ENCODE data around the gene FBXO47.
A peak's percentile ranks its signal among the peaks of the same experiment; 100 is the strongest.
"Not testable (repeated sequence)": the region's sequence is repeated elsewhere in the genome, so short reads cannot be mapped to it uniquely, and the experiment has no call there.

The FBXO47 gene

GRCh38 chr17:38920374-38921291 is 46.6 kb downstream of the FBXO47 start:
- no peak for DNase-seq

- no peak for DNase-seq
Observed at GRCh38 chr17:38919316-38920078, 47.7 kb downstream of the FBXO47 start.

- no peak for DNase-seq
Observed at GRCh38 chr17:38918916-38919315, 48.3 kb downstream of the FBXO47 start.

- no peak for DNase-seq
Observed at GRCh38 chr17:38918129-38918913, 48.9 kb downstream of the FBXO47 start.

GRCh38 chr17:38917259-38917658 is 49.9 kb downstream of the FBXO47 start:
- no peak for DNase-seq

GRCh38 chr17:38916771-38917170 is 50.4 kb downstream of the FBXO47 start:
- DNase-seq = no peak

GRCh38 chr17:38915639-38915995 is 51.6 kb downstream of the FBXO47 start:
- no peak for DNase-seq

- DNase-seq = no peak
Observed at GRCh38 chr17:38914741-38915638, 52.2 kb downstream of the FBXO47 start.

- no peak for DNase-seq
Observed at GRCh38 chr17:38912221-38912813, 54.9 kb downstream of the FBXO47 start.

GRCh38 chr17:38911731-38912081 is 55.5 kb downstream of the FBXO47 start:
- DNase-seq = not testable (repeated sequence)

- no peak for DNase-seq
Observed at GRCh38 chr17:38911081-38911730, 56.0 kb downstream of the FBXO47 start.

- no peak for DNase-seq
Observed at GRCh38 chr17:38910325-38910724, 56.9 kb downstream of the FBXO47 start.

- DNase-seq = no peak
Observed at GRCh38 chr17:38908676-38909181, 58.5 kb downstream of the FBXO47 start.

- DNase-seq = no peak
Observed at GRCh38 chr17:38907930-38908675, 59.1 kb downstream of the FBXO47 start.

- no peak for DNase-seq
Observed at GRCh38 chr17:38906460-38907228, 60.6 kb downstream of the FBXO47 start.

GRCh38 chr17:38905375-38905774 is 61.8 kb downstream of the FBXO47 start:
- DNase-seq = no peak

GRCh38 chr17:38904892-38905291 is 62.3 kb downstream of the FBXO47 start:
- DNase-seq = no peak

GRCh38 chr17:38903404-38903803 is 63.8 kb downstream of the FBXO47 start:
- no peak for DNase-seq

GRCh38 chr17:38900978-38901656 is 66.1 kb downstream of the FBXO47 start:
- DNase-seq = peak; percentile 100

Data from fibroblast of skin of right biceps (primary cell).